Gastroesophageal sphincter (tissue), 3 donors: ENCODE data around the gene RRP15.

Source experiments
- POLR2A ChIP-seq, 2 donors: fragments of 450-650 bp; IDR thresholded peaks; one replicate each; pipeline ENCODE4 v1.6.1; 2017; ENCODE audit warnings: antibody characterized with exemption in 2 of 2, mild to moderate bottlenecking in 2 of 2, moderate library complexity in 1 of 2
- TF ChIP-seq, protein P1 (sequence below), 4 experiments: fragments of 200-600 bp in 2 of 4; fragments of 450-650 bp in 2 of 4; sonication (generic) in 1 of 4; IDR thresholded peaks; one replicate each; pipeline ENCODE4 v1.5.1; 2017 to 2019; ENCODE audit warnings: antibody characterized with exemption in 4 of 4, mild to moderate bottlenecking in 2 of 4, moderate library complexity in 2 of 4

DNA sequence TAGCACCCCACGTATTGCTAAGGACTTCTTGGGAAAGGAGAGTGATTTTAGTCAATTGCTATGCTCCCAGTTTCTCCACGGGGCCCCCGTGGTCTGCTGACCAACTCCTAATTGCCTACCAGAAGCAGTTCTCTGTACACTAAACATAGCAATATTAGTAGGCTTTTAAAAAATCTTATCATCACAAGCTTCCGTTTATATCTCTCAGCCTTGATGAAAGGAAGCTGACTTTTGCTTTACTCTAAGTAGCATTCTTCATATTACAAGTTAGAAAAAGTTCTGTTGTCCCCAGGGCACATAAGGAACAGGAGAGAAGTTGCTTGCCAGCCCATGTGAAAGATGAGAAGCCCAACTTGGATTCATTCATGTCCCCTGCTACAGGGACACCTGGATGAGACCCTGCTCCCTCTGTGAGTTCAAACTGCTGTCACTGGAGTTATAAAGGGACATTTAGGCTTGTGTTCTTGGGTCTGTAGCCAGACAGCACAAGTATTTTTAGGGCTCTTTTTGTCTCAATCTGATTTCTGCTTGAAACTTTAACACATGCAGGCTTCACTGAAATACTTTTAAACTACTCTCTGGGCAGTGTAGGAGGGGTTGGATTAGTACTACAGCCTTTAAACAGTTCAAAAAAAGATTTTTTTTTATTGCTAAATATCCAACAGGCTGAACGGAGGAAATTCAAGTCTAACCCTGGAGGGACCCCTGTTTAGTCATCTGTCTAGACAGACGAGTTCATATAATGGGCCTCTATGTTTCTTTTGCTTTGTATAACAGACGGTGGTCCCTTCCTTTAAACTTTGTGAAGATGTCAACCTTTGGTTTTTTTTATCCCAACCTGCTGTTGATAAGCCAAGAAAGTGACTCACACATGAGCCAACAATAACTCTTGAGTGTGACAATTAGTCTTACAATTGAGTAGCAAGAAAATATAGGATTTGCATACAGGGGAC is 89.6 kb downstream of the RRP15 start:
- no peak for TF ChIP-seq POLR2A (IDR thresholded peaks at IDR 0.05)
- TF ChIP-seq, protein P1, sequence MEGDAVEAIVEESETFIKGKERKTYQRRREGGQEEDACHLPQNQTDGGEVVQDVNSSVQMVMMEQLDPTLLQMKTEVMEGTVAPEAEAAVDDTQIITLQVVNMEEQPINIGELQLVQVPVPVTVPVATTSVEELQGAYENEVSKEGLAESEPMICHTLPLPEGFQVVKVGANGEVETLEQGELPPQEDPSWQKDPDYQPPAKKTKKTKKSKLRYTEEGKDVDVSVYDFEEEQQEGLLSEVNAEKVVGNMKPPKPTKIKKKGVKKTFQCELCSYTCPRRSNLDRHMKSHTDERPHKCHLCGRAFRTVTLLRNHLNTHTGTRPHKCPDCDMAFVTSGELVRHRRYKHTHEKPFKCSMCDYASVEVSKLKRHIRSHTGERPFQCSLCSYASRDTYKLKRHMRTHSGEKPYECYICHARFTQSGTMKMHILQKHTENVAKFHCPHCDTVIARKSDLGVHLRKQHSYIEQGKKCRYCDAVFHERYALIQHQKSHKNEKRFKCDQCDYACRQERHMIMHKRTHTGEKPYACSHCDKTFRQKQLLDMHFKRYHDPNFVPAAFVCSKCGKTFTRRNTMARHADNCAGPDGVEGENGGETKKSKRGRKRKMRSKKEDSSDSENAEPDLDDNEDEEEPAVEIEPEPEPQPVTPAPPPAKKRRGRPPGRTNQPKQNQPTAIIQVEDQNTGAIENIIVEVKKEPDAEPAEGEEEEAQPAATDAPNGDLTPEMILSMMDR (IDR thresholded peaks at IDR 0.05): no peak
